Fibroblast of lung (primary cell): ENCODE results near the gene ARHGEF3.

Experiments used
- EZH2 ChIP-seq: IDR thresholded peaks from 2 replicates; pipeline ENCODE4 v1.5.1; 2012; ENCODE audit warnings: low read length, control low read depth, mild to moderate bottlenecking; ENCODE audit errors: missing control alignments
- TF ChIP-seq, protein P1 (sequence below), 2 donors: IDR thresholded peaks in 1 of 2; conservative IDR thresholded peaks in 1 of 2; 1 replicate in 1 of 2; 2 replicates in 1 of 2; pipeline ENCODE4 v1.5.1; 2011 to 2012; ENCODE audit warnings: low read length in 2 of 2, control low read depth in 1 of 2, inconsistent platforms in 1 of 2, low read depth in 1 of 2, mild to moderate bottlenecking in 1 of 2

DNA sequence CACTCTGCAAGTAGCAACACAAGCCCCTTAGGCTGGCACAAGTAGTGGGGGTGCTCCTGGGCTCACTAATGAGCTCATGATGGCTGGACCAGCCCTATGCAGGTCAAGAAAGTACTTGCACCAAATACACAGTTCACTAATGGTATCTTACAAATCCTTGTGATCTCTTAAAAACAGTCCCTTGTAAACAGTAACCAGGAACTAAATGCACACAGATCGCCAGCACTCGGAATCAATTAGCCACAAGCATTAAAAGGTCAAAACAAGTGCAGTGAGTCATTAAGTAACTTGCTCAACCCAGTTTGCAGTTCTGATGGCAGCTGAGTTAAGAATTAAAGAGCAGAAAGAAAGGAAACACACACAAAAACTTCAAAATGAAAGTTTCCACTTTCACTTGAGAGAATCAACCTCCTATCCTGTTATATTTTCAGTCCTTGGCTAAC lies 43.2 kb downstream of the ARHGEF3 start:
- TF ChIP-seq, protein P1, sequence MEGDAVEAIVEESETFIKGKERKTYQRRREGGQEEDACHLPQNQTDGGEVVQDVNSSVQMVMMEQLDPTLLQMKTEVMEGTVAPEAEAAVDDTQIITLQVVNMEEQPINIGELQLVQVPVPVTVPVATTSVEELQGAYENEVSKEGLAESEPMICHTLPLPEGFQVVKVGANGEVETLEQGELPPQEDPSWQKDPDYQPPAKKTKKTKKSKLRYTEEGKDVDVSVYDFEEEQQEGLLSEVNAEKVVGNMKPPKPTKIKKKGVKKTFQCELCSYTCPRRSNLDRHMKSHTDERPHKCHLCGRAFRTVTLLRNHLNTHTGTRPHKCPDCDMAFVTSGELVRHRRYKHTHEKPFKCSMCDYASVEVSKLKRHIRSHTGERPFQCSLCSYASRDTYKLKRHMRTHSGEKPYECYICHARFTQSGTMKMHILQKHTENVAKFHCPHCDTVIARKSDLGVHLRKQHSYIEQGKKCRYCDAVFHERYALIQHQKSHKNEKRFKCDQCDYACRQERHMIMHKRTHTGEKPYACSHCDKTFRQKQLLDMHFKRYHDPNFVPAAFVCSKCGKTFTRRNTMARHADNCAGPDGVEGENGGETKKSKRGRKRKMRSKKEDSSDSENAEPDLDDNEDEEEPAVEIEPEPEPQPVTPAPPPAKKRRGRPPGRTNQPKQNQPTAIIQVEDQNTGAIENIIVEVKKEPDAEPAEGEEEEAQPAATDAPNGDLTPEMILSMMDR (conservative IDR thresholded peaks at IDR 0.05 in 1 of 2, IDR thresholded peaks at IDR 0.05 in 1 of 2; ENCODE audit: low read depth in 1 of 2, low read length in 2 of 2) = no peak
- TF ChIP-seq EZH2 = no peak
